ENCODE measurements around the gene CACNG1.

The CACNG1 gene

DNA sequence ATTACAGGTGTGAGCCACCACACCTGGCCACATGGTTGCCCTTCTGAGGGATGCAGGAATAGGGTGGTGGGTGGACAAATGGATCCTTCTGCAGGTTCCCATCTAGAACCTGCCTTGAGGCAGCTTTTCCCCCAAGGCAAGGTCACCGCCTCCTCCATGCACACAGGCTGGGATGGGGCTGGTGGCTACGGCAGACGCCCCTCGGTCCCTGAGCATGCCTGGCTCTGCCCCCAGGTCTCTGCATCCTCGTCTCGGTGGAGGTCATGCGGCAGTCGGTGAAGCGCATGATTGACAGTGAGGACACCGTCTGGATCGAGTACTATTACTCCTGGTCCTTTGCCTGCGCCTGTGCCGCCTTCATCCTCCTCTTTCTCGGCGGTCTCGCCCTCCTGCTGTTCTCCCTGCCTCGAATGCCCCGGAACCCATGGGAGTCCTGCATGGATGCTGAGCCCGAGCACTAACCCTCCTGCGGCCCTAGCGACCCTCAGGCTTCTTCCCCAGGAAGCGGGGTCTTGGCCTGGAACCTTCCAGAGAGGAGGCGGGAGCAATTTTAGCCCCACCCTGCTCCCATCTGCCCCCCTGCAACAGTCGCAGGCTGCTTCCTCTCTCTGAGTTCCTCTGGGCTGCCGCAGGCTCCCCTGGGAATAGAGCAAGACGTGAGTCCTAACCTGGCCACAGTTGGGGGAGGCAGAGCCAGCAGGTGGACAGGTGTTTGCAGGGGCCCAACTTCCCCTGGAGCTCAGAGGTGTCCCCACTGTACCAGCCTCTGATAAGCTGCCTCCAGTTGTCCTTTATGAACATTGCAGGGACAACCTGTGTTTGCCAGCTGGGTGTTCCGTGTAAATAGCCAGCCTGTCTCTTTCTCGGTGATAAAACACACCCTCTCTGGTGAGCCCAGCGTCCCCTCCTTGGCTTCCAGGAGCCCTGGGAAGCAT, 11.7 kb downstream of the CACNG1 start:
- ATAC-seq (ENCODE audit: low read depth): no peak
- Histone ChIP-seq H3K4me1 (ENCODE audit: insufficient read depth, poor library complexity, severe bottlenecking) (no peaks in the 10 kb centered on the region), H3K9me3 (ENCODE audit: severe bottlenecking) (no peaks in the 10 kb centered on the region), H3K27ac (ENCODE audit: poor library complexity, severe bottlenecking) (no peak overlapping the region), H3K27me3 (ENCODE audit: insufficient read depth, poor library complexity, severe bottlenecking) (no peaks in the 10 kb centered on the region), H3K36me3 (ENCODE audit: low read depth) (no peaks in the 10 kb centered on the region), H3K4me3 (ENCODE audit: severe bottlenecking) (no peak overlapping the region)
- TF ChIP-seq, protein P1, sequence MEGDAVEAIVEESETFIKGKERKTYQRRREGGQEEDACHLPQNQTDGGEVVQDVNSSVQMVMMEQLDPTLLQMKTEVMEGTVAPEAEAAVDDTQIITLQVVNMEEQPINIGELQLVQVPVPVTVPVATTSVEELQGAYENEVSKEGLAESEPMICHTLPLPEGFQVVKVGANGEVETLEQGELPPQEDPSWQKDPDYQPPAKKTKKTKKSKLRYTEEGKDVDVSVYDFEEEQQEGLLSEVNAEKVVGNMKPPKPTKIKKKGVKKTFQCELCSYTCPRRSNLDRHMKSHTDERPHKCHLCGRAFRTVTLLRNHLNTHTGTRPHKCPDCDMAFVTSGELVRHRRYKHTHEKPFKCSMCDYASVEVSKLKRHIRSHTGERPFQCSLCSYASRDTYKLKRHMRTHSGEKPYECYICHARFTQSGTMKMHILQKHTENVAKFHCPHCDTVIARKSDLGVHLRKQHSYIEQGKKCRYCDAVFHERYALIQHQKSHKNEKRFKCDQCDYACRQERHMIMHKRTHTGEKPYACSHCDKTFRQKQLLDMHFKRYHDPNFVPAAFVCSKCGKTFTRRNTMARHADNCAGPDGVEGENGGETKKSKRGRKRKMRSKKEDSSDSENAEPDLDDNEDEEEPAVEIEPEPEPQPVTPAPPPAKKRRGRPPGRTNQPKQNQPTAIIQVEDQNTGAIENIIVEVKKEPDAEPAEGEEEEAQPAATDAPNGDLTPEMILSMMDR (IDR thresholded peaks at IDR 0.05; ENCODE audit: poor library complexity, severe bottlenecking): no peak
- DNase-seq (ENCODE audit: low spot score): peak; percentile 61

DNA sequence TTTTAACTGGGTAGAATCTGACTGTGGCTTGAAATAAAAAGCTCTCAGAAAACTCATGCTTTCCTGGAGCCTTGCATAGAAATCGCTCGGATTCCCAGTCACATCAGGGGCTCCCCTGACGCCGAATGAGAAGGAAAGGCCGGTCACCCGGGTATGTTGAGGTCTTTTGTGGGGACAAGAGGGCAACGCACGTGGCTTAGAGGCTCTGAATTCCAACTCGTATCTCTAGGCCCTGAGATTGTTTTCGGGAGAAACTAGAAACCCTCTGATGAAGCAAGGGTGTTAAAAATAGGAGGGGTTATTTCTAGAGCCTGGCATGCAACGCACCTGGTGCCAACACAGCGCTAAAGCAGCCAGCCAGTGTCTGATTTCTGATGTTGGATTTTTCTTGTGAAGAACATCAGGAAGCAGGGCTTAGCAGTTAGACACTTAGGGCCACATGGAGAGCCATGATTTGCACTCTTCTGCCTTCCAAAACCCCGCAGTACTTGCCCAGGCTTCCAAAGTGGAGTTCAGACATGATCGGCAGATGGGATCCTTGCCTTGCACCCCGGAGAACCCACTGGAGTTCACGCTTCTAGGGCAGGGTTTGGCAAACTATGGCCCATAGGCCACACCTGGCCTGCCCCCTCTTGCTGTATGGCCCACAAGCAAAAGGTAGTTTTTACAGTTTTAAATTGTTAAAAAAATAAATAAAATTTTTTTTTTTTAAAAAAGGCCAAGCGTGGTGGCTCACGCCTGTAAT, 12.6 kb downstream of the CACNG1 start:
- H3K9me3 ChIP-seq (ENCODE audit: severe bottlenecking): no peaks in the 10 kb centered on the region
- no peak overlapping the region for H3K4me3 ChIP-seq (ENCODE audit: severe bottlenecking)
- TF ChIP-seq, protein P1 (IDR thresholded peaks at IDR 0.05; ENCODE audit: poor library complexity, severe bottlenecking): no peak
- H3K4me1 ChIP-seq (ENCODE audit: insufficient read depth, poor library complexity, severe bottlenecking): no peaks in the 10 kb centered on the region
- no peaks in the 10 kb centered on the region for H3K36me3 ChIP-seq (ENCODE audit: low read depth)
- H3K27me3 ChIP-seq (ENCODE audit: insufficient read depth, poor library complexity, severe bottlenecking): no peaks in the 10 kb centered on the region
- DNase-seq (ENCODE audit: low spot score) (peak; percentile 21), ATAC-seq (ENCODE audit: low read depth) (no peak)
- H3K27ac ChIP-seq (ENCODE audit: poor library complexity, severe bottlenecking): no peak overlapping the region

DNA sequence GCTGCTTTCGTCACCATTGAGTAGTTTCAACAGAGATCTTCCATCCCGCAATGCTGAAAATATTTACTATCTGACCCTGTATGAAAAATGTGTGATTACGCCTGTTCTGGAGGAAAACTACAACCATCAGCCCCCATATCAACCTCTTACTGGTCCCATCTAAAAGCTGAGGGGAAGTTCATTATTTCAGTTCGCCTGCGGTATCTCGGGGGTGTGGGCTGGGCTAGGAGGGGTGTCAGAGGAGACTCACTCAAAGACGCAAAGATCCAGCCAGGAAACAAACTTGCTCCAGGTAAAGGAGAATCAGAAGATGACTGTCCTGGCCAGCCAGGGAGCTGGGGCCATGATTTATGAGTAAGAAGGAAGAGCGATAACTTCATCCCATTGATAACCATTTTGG, 13.7 kb downstream of the CACNG1 start:
- H3K9me3 ChIP-seq (ENCODE audit: severe bottlenecking): no peaks in the 10 kb centered on the region
- H3K4me3 ChIP-seq (ENCODE audit: severe bottlenecking): no peak overlapping the region
- ATAC-seq (ENCODE audit: low read depth): no peak
- no peak overlapping the region for H3K27ac ChIP-seq (ENCODE audit: poor library complexity, severe bottlenecking)
- TF ChIP-seq, protein P1 (IDR thresholded peaks at IDR 0.05; ENCODE audit: poor library complexity, severe bottlenecking): no peak
- H3K27me3 ChIP-seq (ENCODE audit: insufficient read depth, poor library complexity, severe bottlenecking): no peaks in the 10 kb centered on the region
- H3K36me3 ChIP-seq (ENCODE audit: low read depth): no peaks in the 10 kb centered on the region
- DNase-seq (ENCODE audit: low spot score): peak; percentile 31
- no peaks in the 10 kb centered on the region for H3K4me1 ChIP-seq (ENCODE audit: insufficient read depth, poor library complexity, severe bottlenecking)

DNA sequence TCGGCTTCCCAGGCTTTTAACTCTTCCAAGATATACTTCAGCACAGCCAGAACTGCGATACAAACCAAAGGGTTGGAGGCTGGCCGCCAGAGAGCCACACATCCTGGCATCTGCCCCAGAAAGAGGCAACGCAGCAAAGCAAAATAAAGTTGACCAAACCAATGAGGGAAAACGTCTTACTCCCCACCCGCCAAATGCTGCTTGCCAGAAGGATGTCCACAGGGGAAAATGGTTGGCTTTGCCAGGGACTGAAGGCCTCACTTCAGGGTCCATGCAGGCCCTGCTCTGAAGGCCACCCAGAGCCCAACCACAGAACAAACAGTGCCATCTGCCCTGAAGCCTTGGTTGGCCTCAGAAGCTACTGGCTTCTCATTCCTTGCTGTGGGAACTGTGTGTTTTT, 15.0 kb downstream of the CACNG1 start:
- no peaks in the 10 kb centered on the region for H3K9me3 ChIP-seq (ENCODE audit: severe bottlenecking)
- ATAC-seq (ENCODE audit: low read depth) (no peak), DNase-seq (ENCODE audit: low spot score) (peak; percentile 24)
- H3K27ac ChIP-seq (ENCODE audit: poor library complexity, severe bottlenecking): no peak overlapping the region
- H3K4me1 ChIP-seq (ENCODE audit: insufficient read depth, poor library complexity, severe bottlenecking): no peaks in the 10 kb centered on the region
- no peaks in the 10 kb centered on the region for H3K36me3 ChIP-seq (ENCODE audit: low read depth)
- TF ChIP-seq, protein P1 (IDR thresholded peaks at IDR 0.05; ENCODE audit: poor library complexity, severe bottlenecking): no peak
- no peaks in the 10 kb centered on the region for H3K27me3 ChIP-seq (ENCODE audit: insufficient read depth, poor library complexity, severe bottlenecking)
- no peak overlapping the region for H3K4me3 ChIP-seq (ENCODE audit: severe bottlenecking)
